H54 (cell line): ENCODE data around the gene DTX3.
A peak's percentile ranks its signal among the peaks of the same experiment; 100 is the strongest.
"Not testable (repeated sequence)": the region's sequence is repeated elsewhere in the genome, so short reads cannot be mapped to it uniquely, and the experiment has no call there.

ENCODE experiments used
- DNase-seq: peaks from one replicate; pipeline ENCODE4 v3.0.0; 2011; ENCODE audit warnings: low spot score, mixed read lengths; ENCODE audit not compliant: insufficient read length
- FAIRE-seq: peaks from 3 replicates; lab custom pipeline; 2011; peaks lifted over from hg19 to GRCh38; lab: Jason Lieb, UNC
- POLR2A ChIP-seq: IDR thresholded peaks from 2 replicates; pipeline ENCODE4 v1.6.1; 2011; ENCODE audit warnings: low read depth, mild to moderate bottlenecking, low read length

DTX3 gene

DNA sequence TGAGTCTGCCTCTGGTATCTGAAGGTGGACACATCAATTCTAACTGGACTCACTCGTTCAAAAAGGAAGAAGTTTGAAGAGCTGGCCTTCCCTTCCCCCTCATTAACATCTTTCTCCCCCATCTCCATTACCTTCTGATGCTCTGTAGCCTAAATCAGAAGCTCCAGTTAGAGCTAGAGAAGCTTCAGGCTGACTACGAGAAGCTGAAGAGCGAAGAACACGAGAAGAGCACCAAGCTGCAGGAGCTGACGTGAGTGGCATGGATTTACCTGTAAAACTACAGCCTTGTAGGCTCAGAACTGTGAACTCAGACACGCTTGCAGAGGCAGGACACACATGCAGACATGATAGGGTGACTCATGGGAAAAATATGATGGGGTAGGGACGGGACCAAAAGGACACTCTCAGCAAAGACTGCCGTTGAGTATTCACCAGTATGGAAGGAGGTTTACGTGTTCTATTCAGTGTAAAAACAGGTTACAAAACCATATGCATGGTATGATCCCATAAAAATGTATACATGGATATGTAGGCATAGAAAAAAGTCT, 27.9 kb upstream of the DTX3 start:
- DNase-seq = no peak
- FAIRE-seq = no peak
- TF ChIP-seq POLR2A = no peak

- DNase-seq (no peak), FAIRE-seq (no peak)
- TF ChIP-seq POLR2A = no peak
These were observed 26.5 kb upstream of the DTX3 start for GRCh38 chr12:57577981-57578758.

DNA sequence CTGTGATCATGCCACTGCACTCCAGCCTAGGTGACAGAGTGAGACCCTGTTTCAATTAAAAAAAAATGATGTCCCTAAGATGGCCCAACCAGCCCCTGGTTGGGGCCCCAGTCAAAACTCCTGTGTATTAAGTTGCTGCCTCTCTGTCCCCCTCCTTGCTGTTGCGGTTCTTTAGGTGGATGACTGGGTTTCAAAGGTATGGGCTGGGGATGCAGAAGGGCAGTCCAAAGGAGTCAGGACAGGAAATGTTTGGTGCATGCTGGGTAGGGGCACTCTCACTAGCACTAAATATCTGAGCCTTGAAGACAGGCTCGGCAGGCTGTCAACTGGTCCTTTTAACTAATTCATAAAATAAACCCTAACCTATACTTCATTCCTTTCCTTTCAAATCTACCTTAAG, 25.6 kb upstream of the DTX3 start:
- no peak for FAIRE-seq

GRCh38 chr12:57579677-57580465, 24.8 kb upstream of the DTX3 start:
- no peak for DNase-seq
- no peak for FAIRE-seq
- no peak for TF ChIP-seq POLR2A

More for the DNA sequence above, 25.6 kb upstream of the DTX3 start:
- no peak for TF ChIP-seq POLR2A
- no peak for DNase-seq

DNA sequence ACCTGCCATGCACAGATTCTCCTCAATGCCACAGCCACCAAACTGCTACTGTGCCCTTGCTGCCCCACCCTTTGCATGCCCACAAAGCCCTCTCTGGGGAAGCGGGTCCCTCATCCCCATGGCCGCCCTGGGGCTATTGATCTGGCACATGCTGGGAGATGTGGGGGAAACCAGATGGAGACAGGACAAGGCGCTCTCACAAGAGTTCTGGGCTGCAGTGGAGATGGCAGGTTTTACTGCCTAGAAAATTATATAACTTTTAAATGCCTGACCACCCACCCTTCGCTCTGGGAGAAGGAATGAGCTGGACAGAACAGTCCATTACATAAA, 24.2 kb upstream of the DTX3 start:
- no peak for FAIRE-seq
- TF ChIP-seq POLR2A = no peak
- DNase-seq = no peak

GRCh38 chr12:57581802-57582201, 22.8 kb upstream of the DTX3 start:
- FAIRE-seq (no peak), DNase-seq (no peak)
- no peak for TF ChIP-seq POLR2A

DNA sequence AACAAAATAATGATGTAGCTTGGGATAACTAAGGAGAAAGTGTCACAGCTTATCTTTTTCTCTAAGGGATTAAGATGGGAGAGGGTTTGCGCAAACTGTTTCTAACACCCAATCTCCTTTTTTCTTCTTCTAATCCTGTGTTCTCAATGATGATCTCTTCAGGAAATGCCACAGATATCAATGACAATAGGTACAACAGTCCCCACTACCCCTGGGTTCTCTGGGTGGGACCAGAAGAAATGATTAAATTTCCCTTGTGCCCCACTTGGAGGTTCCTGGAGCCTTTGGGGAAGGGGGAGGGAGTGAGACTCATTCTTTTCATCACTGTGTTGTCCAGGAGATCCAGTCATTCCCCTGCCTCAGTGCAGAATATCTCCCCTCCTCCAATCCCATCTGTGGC, 22.2 kb upstream of the DTX3 start:
- FAIRE-seq = no peak
- no peak for TF ChIP-seq POLR2A
- DNase-seq = no peak

DNA sequence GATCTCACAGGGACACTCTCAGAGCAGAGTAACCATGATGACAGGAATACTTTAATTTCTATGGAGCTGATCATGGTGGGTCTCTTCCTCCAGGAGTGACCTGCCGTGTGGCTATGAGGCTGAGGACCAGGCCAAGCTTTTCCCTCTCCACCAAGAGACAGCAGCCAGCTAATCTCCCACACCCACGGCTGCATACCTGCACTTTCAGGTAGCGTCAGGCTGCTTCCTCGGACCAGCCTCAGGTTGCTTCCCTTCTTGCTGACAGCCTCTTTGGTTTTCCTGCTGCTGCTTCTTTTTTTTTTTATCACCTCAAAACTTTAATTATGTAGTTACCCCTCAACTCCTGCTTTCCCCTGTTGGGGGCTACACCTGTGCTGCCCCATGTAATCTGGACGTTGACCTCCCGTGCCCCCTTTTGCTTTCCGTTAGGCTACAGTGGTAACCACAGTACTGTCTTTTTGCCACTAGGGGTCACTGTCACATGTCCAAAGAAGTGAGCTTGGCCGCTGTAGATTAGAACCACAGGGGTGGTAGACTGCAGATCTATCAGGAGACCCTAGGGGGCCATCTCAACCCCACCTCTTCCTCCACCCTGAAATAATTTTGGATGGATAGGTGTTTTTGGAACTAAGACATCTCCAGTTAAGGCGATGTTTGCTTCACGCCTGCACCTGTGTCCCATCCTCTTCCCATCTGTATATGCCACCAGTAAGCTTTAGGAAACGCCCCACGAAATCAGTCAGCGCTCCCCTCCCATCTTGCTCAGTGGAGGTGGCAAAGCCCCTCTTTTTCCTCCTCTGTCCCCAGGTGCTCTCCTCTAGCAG, 21.4 kb upstream of the DTX3 start:
- FAIRE-seq (no peak), DNase-seq (peak; percentile 82)
- TF ChIP-seq POLR2A = no peak

DNA sequence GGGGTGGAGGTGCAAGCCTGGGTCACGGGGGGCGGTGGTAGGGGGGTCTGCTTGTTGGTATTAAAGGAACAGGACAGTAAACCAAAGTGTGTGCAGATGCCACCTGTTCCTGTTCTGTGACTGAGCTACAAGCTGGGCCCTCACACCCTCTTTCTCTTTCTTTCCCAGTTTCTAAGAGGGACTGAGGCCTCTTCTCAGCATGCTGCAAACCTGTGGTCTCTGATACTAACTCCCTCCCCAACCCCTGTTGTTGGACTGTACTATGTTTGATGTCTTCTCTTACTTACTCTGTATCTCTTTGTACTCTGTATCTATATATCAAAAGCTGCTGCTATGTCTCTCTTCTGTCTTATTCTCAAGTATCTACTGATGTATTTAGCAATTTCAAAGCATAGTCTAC, 20.6 kb upstream of the DTX3 start:
- TF ChIP-seq POLR2A = no peak
- no peak for FAIRE-seq
- DNase-seq = no peak

GRCh38 chr12:57584690-57585089, 19.9 kb upstream of the DTX3 start:
- no peak for TF ChIP-seq POLR2A
- no peak for DNase-seq
- no peak for FAIRE-seq

- FAIRE-seq (no peak), DNase-seq (no peak)
- TF ChIP-seq POLR2A = no peak
These were observed 19.5 kb upstream of the DTX3 start for GRCh38 chr12:57585156-57585555.

DNA sequence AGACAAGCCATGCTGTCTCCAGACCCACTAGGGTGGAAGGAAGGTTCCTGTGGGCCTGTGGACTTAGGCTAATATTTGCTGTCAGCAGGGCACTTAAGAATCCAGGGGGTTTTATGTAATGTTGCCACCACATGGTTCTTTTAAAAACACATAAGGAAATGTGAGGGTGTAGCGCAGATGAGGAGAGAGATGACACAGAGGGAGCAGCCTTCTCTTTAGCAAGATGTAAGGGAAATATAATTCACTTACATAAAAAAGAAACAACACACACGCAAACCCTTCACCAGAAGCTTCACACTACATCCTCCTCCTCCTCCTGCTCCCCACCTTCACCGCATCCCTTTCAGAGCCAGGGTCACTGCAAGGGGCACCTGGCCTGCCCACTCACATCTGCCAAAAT, 18.5 kb upstream of the DTX3 start:
- DNase-seq = no peak
- FAIRE-seq = no peak
- no peak for TF ChIP-seq POLR2A

GRCh38 chr12:57586832-57587429, 17.7 kb upstream of the DTX3 start:
- DNase-seq (no peak), FAIRE-seq (no peak)
- TF ChIP-seq POLR2A = no peak

DNA sequence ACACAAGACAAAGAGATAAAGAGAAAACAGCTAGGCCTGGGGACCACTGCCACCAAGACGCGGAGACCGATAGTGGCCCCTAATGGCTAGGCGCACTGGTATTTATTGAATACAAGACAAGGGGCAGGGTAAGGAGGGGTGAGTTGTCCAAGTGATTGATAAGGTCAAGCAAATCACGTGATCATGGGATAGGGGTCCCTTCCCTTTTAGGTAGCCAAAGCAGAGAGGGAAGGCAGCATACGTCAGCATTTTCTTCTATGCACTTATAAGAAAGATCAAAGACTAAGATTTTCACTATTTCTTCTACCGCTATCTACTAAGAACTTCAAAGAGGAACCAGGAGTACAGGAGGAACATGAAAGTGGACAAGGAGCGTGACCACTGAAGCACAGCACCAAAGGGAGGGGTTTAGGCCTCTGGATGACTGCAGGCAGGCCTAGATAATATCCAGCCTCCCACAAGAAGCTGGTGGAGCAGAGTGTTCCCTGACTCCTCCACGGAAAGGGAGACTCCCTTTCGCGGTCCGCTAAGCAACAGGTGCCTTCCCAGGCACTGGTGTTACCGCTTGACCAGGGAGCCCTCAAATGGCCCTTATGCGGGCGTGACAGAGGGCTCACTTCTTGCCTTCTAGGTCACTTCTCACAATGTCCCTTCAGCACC, 15.5 kb upstream of the DTX3 start:
- DNase-seq, FAIRE-seq: not testable (repeated sequence)
